HEK293 (cell line): ENCODE measurements around the gene COPS3.

ENCODE experiments used
- CTCF ChIA-PET: fragments of 350-600 bp; formaldehyde crosslinking; extraction: SDS; loops from one replicate; lab custom pipeline; 2021; ENCODE audit warnings: antibody characterized with exemption; lab: Yijun Ruan, JAX
- POLR2A ChIA-PET: fragments of 300-600 bp; formaldehyde crosslinking; extraction: SDS; loops from one replicate; lab custom pipeline; 2020; ENCODE audit warnings: antibody characterized with exemption, inconsistent platforms; lab: Yijun Ruan, JAX
- H3K27ac ChIP-seq: fragments of 200-500 bp; sonication (Bioruptor generic); 2 replicates; pipeline ENCODE4 v1.5.1; 2014; ENCODE audit warnings: low read depth, low read length, control low read depth, inconsistent platforms; ENCODE audit errors: extremely low read depth
- H3K36me3 ChIP-seq, 2 experiments: fragments of 200-500 bp in 1 of 2; sonication (Bioruptor generic) in 1 of 2; 1 replicate in 1 of 2; 2 replicates in 1 of 2; pipeline ENCODE4 v1.5.1; 2014 to 2017; ENCODE audit warnings: inconsistent platforms in 2 of 2, low read length in 2 of 2; ENCODE audit not compliant: control insufficient read depth in 2 of 2, insufficient read depth in 1 of 2
- H3K4me1 ChIP-seq: fragments of 200-500 bp; sonication (Bioruptor generic); 2 replicates; pipeline ENCODE4 v1.5.1; 2014; ENCODE audit warnings: mild to moderate bottlenecking, low read length, inconsistent platforms; ENCODE audit not compliant: control insufficient read depth, insufficient read depth
- H3K4me3 ChIP-seq: 2 replicates; pipeline ENCODE4 v1.5.1; 2011; ENCODE audit warnings: low read depth, mild to moderate bottlenecking, control low read depth, low read length, moderate library complexity
- H3K9me3 ChIP-seq: fragments of 200-500 bp; sonication (Bioruptor generic); 2 replicates; pipeline ENCODE4 v1.5.1; 2014; ENCODE audit warnings: low read depth, low read length, inconsistent platforms; ENCODE audit not compliant: control insufficient read depth, insufficient read depth
- PRDM1 ChIP-seq: fragments of 450-650 bp; formaldehyde crosslinking; IDR thresholded peaks from 2 replicates; pipeline ENCODE4; 2016; ENCODE audit warnings: missing biosample characterization, missing genetic modification characterization
- ZBTB17 ChIP-seq: fragments of 450-650 bp; formaldehyde crosslinking; IDR thresholded peaks from 2 replicates; pipeline ENCODE4 v1.5.1; 2016; ENCODE audit warnings: missing biosample characterization, missing genetic modification characterization
- ZNF221 ChIP-seq: fragments of 450-650 bp; formaldehyde crosslinking; IDR thresholded peaks from 2 replicates; pipeline ENCODE4 v1.5.1; 2017; ENCODE audit warnings: missing biosample characterization, missing genetic modification characterization, borderline replicate concordance
- ZNF266 ChIP-seq: fragments of 450-650 bp; formaldehyde crosslinking; IDR thresholded peaks from 2 replicates; pipeline ENCODE4 v1.5.1; 2016; ENCODE audit warnings: missing biosample characterization, missing genetic modification characterization, low read depth
- ZNF610 ChIP-seq: fragments of 450-650 bp; formaldehyde crosslinking; IDR thresholded peaks from 2 replicates; pipeline ENCODE4 v1.5.1; 2016; ENCODE audit warnings: missing biosample characterization, missing genetic modification characterization, borderline replicate concordance
- ZNF776 ChIP-seq: fragments of 450-650 bp; formaldehyde crosslinking; IDR thresholded peaks from 2 replicates; pipeline ENCODE4 v1.5.0; 2017; ENCODE audit warnings: missing biosample characterization, missing genetic modification characterization, borderline replicate concordance
- ZXDB ChIP-seq: fragments of 450-650 bp; formaldehyde crosslinking; IDR thresholded peaks from 2 replicates; pipeline ENCODE4 v1.5.1; 2016; ENCODE audit warnings: missing biosample characterization, missing genetic modification characterization
- TF ChIP-seq, protein P1 (sequence below): fragments of 450-650 bp; formaldehyde crosslinking; IDR thresholded peaks from 2 replicates; pipeline ENCODE4 v1.5.1; 2016; ENCODE audit warnings: missing biosample characterization, missing genetic modification characterization
- TF ChIP-seq, protein P2 (sequence below): fragments of 450-650 bp; formaldehyde crosslinking; IDR thresholded peaks from 2 replicates; pipeline ENCODE4 v1.5.1; 2016; ENCODE audit warnings: missing biosample characterization, missing genetic modification characterization
- TF ChIP-seq, protein P3 (sequence below): fragments of 450-650 bp; formaldehyde crosslinking; IDR thresholded peaks from 2 replicates; pipeline ENCODE4 v1.5.1; 2017; ENCODE audit warnings: missing biosample characterization, mild to moderate bottlenecking, missing genetic modification characterization, moderate library complexity

The COPS3 gene

DNA sequence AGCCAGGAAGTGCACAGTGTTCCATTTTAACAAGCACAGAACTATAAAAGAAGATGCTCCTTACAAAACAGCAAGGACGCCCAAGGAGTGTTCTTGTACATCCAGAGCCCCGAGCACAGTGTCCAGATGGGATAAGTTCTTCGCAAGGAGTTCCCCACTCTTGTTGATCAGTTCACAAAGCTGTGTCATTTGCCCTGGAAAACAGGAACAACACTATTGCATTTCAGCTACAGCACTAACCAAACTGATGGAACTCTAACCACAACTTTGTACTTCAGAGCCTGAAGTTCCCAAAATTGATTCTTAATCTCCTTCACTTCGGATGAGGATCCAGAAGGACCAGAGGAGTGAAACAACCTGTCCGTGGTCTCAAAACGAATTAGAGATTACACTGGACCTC lies 5.1 kb downstream of the COPS3 start:
- Histone ChIP-seq H3K36me3 (peaks cover 48 to 71% of the 10 kb centered on the region in 2 experiments), H3K4me3 (no peak overlapping the region), H3K9me3 (no peaks in the 10 kb centered on the region), H3K4me1 (peaks cover 6% of the 10 kb centered on the region), H3K27ac (no peak overlapping the region)
- ChIA-PET CTCF (interaction anchor here (0.7 to 1.9 kb wide), 3 partner anchors 9 to 40 kb away, joined by 4 to 6 read pairs (median 5); no protein-coding TSS in a partner anchor), POLR2A (interaction anchor here (0.7 kb wide), 1 partner anchor 41 kb away, joined by 3 read pairs; no protein-coding TSS in a partner anchor)
- TF ChIP-seq ZNF776 (no peak), PRDM1 (tag by site-specific recombination) (no peak), ZNF266 (no peak), ZNF610 (tag by site-specific recombination) (no peak), ZXDB (tag by site-specific recombination) (no peak)
- TF ChIP-seq, protein P1, sequence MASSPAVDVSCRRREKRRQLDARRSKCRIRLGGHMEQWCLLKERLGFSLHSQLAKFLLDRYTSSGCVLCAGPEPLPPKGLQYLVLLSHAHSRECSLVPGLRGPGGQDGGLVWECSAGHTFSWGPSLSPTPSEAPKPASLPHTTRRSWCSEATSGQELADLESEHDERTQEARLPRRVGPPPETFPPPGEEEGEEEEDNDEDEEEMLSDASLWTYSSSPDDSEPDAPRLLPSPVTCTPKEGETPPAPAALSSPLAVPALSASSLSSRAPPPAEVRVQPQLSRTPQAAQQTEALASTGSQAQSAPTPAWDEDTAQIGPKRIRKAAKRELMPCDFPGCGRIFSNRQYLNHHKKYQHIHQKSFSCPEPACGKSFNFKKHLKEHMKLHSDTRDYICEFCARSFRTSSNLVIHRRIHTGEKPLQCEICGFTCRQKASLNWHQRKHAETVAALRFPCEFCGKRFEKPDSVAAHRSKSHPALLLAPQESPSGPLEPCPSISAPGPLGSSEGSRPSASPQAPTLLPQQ (tag by site-specific recombination) = no peak

DNA sequence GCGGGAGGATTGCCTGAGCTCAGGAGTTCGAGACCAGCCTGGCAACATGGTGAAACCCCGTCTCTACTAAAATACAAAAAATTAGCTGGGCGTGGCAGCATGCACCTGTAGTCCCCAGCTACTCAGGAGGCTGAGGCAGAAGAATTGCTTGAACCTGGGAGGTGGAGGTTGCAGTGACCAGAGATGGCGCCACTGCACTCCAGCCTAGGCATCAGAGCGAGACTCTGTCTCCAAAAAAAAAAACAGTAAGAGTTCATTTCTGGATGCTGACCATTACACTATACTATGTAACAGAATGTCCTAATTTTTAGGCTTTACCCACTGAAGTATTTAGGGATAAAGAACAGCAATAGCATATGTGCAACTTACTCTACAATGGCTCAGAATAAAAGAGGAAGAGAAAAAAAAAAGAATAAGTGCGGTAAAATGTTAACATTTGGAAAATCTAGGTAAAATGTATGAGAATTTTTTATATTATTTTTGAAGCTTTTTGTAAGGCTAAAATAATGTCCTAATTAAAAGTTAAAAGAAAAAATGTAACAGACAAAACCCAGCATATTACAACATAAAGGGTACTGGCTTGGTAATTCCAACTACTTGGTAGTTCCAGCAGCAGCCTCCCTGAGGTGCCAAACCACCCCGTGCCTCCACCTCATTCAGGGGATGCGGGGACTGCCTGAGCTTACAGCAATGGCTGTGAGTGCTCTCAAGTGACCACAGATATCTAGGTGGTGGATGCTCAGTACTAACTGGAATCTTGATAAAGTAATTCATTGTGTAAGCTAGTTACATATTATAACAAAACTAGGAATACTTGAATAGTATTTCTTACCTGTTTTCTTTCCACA lies 10.9 kb downstream of the COPS3 start:
- POLR2A ChIA-PET = interaction anchor here (0.7 to 1.3 kb wide), 4 partner anchors 10 to 43 kb away, joined by 3 to 9 read pairs (median 3); partner anchors contain the start of gene COPS3
- no peak overlapping the region for H3K4me3 ChIP-seq
- CTCF ChIA-PET = interaction anchor here (0.6 to 1.8 kb wide), 27 partner anchors 9 to 724 kb away, joined by 3 to 14 read pairs (median 4); partner anchors contain the start of gene COPS3
- TF ChIP-seq, protein P2, sequence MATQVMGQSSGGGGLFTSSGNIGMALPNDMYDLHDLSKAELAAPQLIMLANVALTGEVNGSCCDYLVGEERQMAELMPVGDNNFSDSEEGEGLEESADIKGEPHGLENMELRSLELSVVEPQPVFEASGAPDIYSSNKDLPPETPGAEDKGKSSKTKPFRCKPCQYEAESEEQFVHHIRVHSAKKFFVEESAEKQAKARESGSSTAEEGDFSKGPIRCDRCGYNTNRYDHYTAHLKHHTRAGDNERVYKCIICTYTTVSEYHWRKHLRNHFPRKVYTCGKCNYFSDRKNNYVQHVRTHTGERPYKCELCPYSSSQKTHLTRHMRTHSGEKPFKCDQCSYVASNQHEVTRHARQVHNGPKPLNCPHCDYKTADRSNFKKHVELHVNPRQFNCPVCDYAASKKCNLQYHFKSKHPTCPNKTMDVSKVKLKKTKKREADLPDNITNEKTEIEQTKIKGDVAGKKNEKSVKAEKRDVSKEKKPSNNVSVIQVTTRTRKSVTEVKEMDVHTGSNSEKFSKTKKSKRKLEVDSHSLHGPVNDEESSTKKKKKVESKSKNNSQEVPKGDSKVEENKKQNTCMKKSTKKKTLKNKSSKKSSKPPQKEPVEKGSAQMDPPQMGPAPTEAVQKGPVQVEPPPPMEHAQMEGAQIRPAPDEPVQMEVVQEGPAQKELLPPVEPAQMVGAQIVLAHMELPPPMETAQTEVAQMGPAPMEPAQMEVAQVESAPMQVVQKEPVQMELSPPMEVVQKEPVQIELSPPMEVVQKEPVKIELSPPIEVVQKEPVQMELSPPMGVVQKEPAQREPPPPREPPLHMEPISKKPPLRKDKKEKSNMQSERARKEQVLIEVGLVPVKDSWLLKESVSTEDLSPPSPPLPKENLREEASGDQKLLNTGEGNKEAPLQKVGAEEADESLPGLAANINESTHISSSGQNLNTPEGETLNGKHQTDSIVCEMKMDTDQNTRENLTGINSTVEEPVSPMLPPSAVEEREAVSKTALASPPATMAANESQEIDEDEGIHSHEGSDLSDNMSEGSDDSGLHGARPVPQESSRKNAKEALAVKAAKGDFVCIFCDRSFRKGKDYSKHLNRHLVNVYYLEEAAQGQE (tag by site-specific recombination) = 0 out of 2 replicates have a peak, but pooled peaks have one; percentile 13
- TF ChIP-seq, protein P3, sequence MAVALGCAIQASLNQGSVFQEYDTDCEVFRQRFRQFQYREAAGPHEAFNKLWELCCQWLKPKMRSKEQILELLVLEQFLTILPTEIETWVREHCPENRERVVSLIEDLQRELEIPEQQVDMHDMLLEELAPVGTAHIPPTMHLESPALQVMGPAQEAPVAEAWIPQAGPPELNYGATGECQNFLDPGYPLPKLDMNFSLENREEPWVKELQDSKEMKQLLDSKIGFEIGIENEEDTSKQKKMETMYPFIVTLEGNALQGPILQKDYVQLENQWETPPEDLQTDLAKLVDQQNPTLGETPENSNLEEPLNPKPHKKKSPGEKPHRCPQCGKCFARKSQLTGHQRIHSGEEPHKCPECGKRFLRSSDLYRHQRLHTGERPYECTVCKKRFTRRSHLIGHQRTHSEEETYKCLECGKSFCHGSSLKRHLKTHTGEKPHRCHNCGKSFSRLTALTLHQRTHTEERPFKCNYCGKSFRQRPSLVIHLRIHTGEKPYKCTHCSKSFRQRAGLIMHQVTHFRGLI (tag by site-specific recombination) = no peak
- H3K27ac ChIP-seq = no peak overlapping the region
- H3K36me3 ChIP-seq = peaks cover 91 to 94% of the 10 kb centered on the region in 2 experiments
- no peaks in the 10 kb centered on the region for H3K9me3 ChIP-seq
- H3K4me1 ChIP-seq = no peaks in the 10 kb centered on the region

DNA sequence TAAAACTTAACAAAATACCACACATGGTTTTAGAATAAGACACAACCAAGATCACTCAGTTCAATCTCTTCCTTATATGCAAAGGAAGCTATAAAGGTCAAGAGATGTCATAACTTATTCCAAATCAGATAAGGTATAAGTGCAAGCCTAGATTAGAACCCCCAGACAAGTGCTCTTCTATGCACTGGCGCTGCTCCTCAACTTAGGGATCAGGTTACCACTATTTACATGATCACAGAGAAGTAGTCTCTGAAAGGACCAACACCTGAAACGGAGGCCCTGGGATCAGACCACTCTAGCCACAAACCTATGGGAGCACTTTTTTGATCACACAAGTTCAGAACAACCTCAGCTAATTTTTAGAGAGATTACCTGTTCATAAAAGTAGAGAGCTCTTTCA lies 16.6 kb downstream of the COPS3 start:
- no peak overlapping the region; the same call in 1 of the 2 replicates for H3K27ac ChIP-seq
- TF ChIP-seq ZBTB17 (tag by site-specific recombination) (peak; percentile 29; the same call in 1 of the 2 replicates), ZNF221 (tag by site-specific recombination) (no peak)
- peaks cover 91 to 92% of the 10 kb centered on the region in 2 experiments for H3K36me3 ChIP-seq
- POLR2A ChIA-PET = interaction anchor here (0.6 to 1.5 kb wide), 2 partner anchors 9 to 16 kb away, joined by 3 to 4 read pairs; partner anchors contain the start of gene COPS3
- H3K9me3 ChIP-seq = no peaks in the 10 kb centered on the region
- no peaks in the 10 kb centered on the region for H3K4me1 ChIP-seq
- CTCF ChIA-PET = interaction anchor here (0.5 to 0.8 kb wide), 3 partner anchors 9 to 769 kb away, joined by 3 to 4 read pairs (median 3); partner anchors contain the start of gene COPS3
- H3K4me3 ChIP-seq = no peak overlapping the region
